GM12801 (cell line): ENCODE results near the gene CGRRF1.

ENCODE experiments used
- CTCF ChIP-seq: IDR thresholded peaks from one replicate; pipeline ENCODE4 v1.5.1; 2011; ENCODE audit warnings: control low read depth; ENCODE audit not compliant: insufficient read length; ENCODE audit errors: extremely low read depth

CGRRF1 gene

GRCh38 chr14:54490445-54491175 is 19.1 kb upstream of the CGRRF1 start:
- no peak for TF ChIP-seq CTCF

GRCh38 chr14:54493293-54493692 is 16.4 kb upstream of the CGRRF1 start:
- TF ChIP-seq CTCF, result no peak

GRCh38 chr14:54497224-54497623 is 12.5 kb upstream of the CGRRF1 start:
- no peak for TF ChIP-seq CTCF

- no peak for TF ChIP-seq CTCF
Observed at GRCh38 chr14:54498095-54498531, 11.6 kb upstream of the CGRRF1 start.

- no peak for TF ChIP-seq CTCF
Observed at GRCh38 chr14:54498579-54498978, 11.1 kb upstream of the CGRRF1 start.

GRCh38 chr14:54500744-54501143 is 9.0 kb upstream of the CGRRF1 start:
- no peak for TF ChIP-seq CTCF

GRCh38 chr14:54501480-54501879 is 8.2 kb upstream of the CGRRF1 start:
- TF ChIP-seq CTCF, result no peak
